H1 (cell line): ENCODE data around the gene GRIN3A. TPM values are rescaled to one million over a fixed set of nuclear protein-coding genes. Genes with fewer than 3 reads are reported as not detected.

Source experiments
- CTCF ChIA-PET: fragments of 300-600 bp; sonication (Branson Sonifier 250); formaldehyde crosslinking; loops from one replicate; lab custom pipeline; 2021; ENCODE audit not compliant: partially characterized antibody; lab: Charles Lee
- POLR2A ChIA-PET: fragments of 300-600 bp; sonication (Branson Sonifier 250); formaldehyde crosslinking; loops from one replicate; lab custom pipeline; 2021; ENCODE audit warnings: inconsistent platforms; ENCODE audit not compliant: partially characterized antibody; lab: Charles Lee
- DNase-seq, 2 experiments: peaks; one replicate each; pipeline versions ENCODE4 v3.0.0 to v3.0.0-alpha.2; 2010 to 2022; ENCODE audit warnings: low spot score in 2 of 2, low read depth in 1 of 2, mixed read lengths in 1 of 2
- FAIRE-seq: peaks from 2 replicates; lab custom pipeline; 2011; peaks lifted over from hg19 to GRCh38; lab: Jason Lieb, UNC
- H2AFZ ChIP-seq: 2 replicates; pipeline ENCODE4 v1.8.1; 2012; ENCODE audit warnings: low read length, inconsistent platforms
- H2AK5ac ChIP-seq: 2 replicates; pipeline ENCODE4 v1.6.1; 2013; ENCODE audit warnings: low read depth, low read length
- H2BK120ac ChIP-seq: replicated peaks from 2 replicates; pipeline ENCODE3; 2013; ENCODE audit warnings: low read depth, low read length, inconsistent platforms
- H2BK12ac ChIP-seq: 2 replicates; pipeline ENCODE4 v1.6.1; 2013; ENCODE audit warnings: low read depth, low read length
- H2BK15ac ChIP-seq: 2 replicates; pipeline ENCODE4 v1.6.1; 2013; ENCODE audit warnings: low read length
- H2BK20ac ChIP-seq: 2 replicates; pipeline ENCODE4 v1.6.1; 2013; ENCODE audit warnings: low read length
- H2BK5ac ChIP-seq: 2 replicates; pipeline ENCODE4 v1.6.1; 2013; ENCODE audit warnings: low read depth, low read length
- H3K14ac ChIP-seq: 2 replicates; pipeline ENCODE4 v1.6.1; 2013; ENCODE audit warnings: inconsistent platforms; ENCODE audit not compliant: insufficient read length
- H3K18ac ChIP-seq: 2 replicates; pipeline ENCODE4 v1.6.1; 2013; ENCODE audit warnings: low read length; ENCODE audit errors: extremely low read depth
- H3K23ac ChIP-seq: 2 replicates; pipeline ENCODE4 v1.6.1; 2013; ENCODE audit warnings: inconsistent platforms; ENCODE audit not compliant: insufficient read length
- H3K23me2 ChIP-seq: 2 replicates; pipeline ENCODE4 v1.6.1; 2013; ENCODE audit warnings: low read depth, low read length
- H3K27ac ChIP-seq: 2 replicates; pipeline ENCODE4 v1.6.1; 2011; ENCODE audit warnings: low read depth, low read length, inconsistent platforms
- H3K27me3 ChIP-seq, 4 experiments: replicated peaks in 1 of 4; 1 replicate in 1 of 4; 2 replicates in 3 of 4; pipeline versions ENCODE4 v1.6.1 to v1.8.1; 2011 to 2013; ENCODE audit warnings: low read length in 3 of 4, mild to moderate bottlenecking in 3 of 4, inconsistent platforms in 2 of 4, mixed read lengths in 2 of 4, moderate library complexity in 1 of 4; ENCODE audit not compliant: control insufficient read depth in 3 of 4, insufficient read depth in 3 of 4; ENCODE audit errors: extremely low read depth in 1 of 4
- H3K36me3 ChIP-seq, 4 experiments: 2 replicates each; pipeline versions ENCODE4 v1.6.1 to v1.8.1; 2011 to 2013; ENCODE audit warnings: mild to moderate bottlenecking in 4 of 4, low read length in 3 of 4, moderate library complexity in 2 of 4, control low read depth in 1 of 4, inconsistent platforms in 1 of 4; ENCODE audit not compliant: insufficient read depth in 4 of 4, control insufficient read depth in 2 of 4
- H3K4ac ChIP-seq: replicated peaks from 2 replicates; pipeline ENCODE3; 2013; ENCODE audit warnings: low read length, low read depth, mixed read lengths, inconsistent platforms; ENCODE audit not compliant: insufficient read length
- H3K4me1 ChIP-seq, 4 experiments: replicated peaks in 1 of 4; 1 replicate in 1 of 4; 2 replicates in 3 of 4; pipeline versions ENCODE4 v1.6.1 to v1.8.1; 2011 to 2013; ENCODE audit warnings: low read length in 3 of 4, inconsistent platforms in 2 of 4, mixed read lengths in 1 of 4; ENCODE audit not compliant: insufficient read depth in 4 of 4, control insufficient read depth in 3 of 4
- H3K4me2 ChIP-seq, 2 experiments: 2 replicates each; pipeline versions ENCODE4 v1.6.1 to v1.8.1; 2011 to 2013; ENCODE audit warnings: low read depth in 2 of 2, low read length in 2 of 2, control low read depth in 1 of 2, inconsistent platforms in 1 of 2, mild to moderate bottlenecking in 1 of 2; ENCODE audit not compliant: insufficient read depth in 1 of 2
- H3K4me3 ChIP-seq, 4 experiments: fragments of 200-600, 300-600 bp in 1 of 4; sonication (generic), shearing (Covaris generic), sonication (Bioruptor Twin) in 1 of 4; 2 replicates each; pipeline versions ENCODE4 v1.5.1 to v1.8.1; 2011 to 2016; ENCODE audit warnings: low read length in 4 of 4, low read depth in 3 of 4, control low read depth in 2 of 4, inconsistent platforms in 2 of 4, mild to moderate bottlenecking in 2 of 4, mixed read lengths in 1 of 4, moderate library complexity in 1 of 4; ENCODE audit not compliant: insufficient read depth in 2 of 4; ENCODE audit errors: extremely low read depth in 1 of 4
- H3K56ac ChIP-seq: replicated peaks from 2 replicates; pipeline ENCODE3; 2013; ENCODE audit warnings: low read depth, mild to moderate bottlenecking, mixed read lengths, low read length, inconsistent platforms; ENCODE audit not compliant: insufficient read length
- H3K79me1 ChIP-seq: 2 replicates; pipeline ENCODE4 v1.6.1; 2013; ENCODE audit warnings: low read depth, low read length, control low read depth
- H3K79me2 ChIP-seq, 2 experiments: 2 replicates each; pipeline versions ENCODE4 v1.6.1 to v1.8.1; 2012 to 2013; ENCODE audit warnings: low read length in 2 of 2, mild to moderate bottlenecking in 2 of 2, inconsistent platforms in 1 of 2; ENCODE audit not compliant: insufficient read depth in 2 of 2, control insufficient read depth in 1 of 2
- H3K9ac ChIP-seq, 4 experiments: replicated peaks in 1 of 4; 1 replicate in 1 of 4; 2 replicates in 3 of 4; pipeline versions ENCODE4 v1.6.1 to v1.8.1; 2011 to 2013; ENCODE audit warnings: low read depth in 3 of 4, low read length in 3 of 4, control low read depth in 2 of 4, mild to moderate bottlenecking in 2 of 4, moderate library complexity in 2 of 4, inconsistent platforms in 1 of 4; ENCODE audit errors: extremely low read depth in 1 of 4
- H3K9me3 ChIP-seq, 2 experiments: 2 replicates each; pipeline versions ENCODE4 v1.6.1 to v1.8.1; 2012 to 2013; ENCODE audit warnings: mild to moderate bottlenecking in 2 of 2, moderate library complexity in 2 of 2, control low read depth in 1 of 2, inconsistent platforms in 1 of 2, low read depth in 1 of 2, low read length in 1 of 2, mixed read lengths in 1 of 2; ENCODE audit not compliant: insufficient read depth in 2 of 2
- H4K20me1 ChIP-seq, 2 experiments: replicated peaks in 1 of 2; 2 replicates each; pipeline versions ENCODE3 to v1.8.1; 2011 to 2013; ENCODE audit warnings: inconsistent platforms in 2 of 2, low read length in 2 of 2, mild to moderate bottlenecking in 1 of 2; ENCODE audit not compliant: insufficient read depth in 2 of 2, control insufficient read depth in 1 of 2
- H4K5ac ChIP-seq: 2 replicates; pipeline ENCODE4 v1.6.1; 2013; ENCODE audit warnings: low read length, low read depth, mixed read lengths, inconsistent platforms; ENCODE audit not compliant: insufficient read length
- H4K8ac ChIP-seq: 2 replicates; pipeline ENCODE4 v1.8.0; 2013; ENCODE audit warnings: mild to moderate bottlenecking, moderate library complexity, low read length, inconsistent platforms; ENCODE audit not compliant: insufficient read depth; ENCODE audit errors: extremely low read depth
- H4K91ac ChIP-seq: replicated peaks from 2 replicates; pipeline ENCODE3; 2013; ENCODE audit warnings: low read length, mixed read lengths, inconsistent platforms; ENCODE audit not compliant: insufficient read length
- CHD1 ChIP-seq: IDR thresholded peaks from 2 replicates; pipeline ENCODE4 v1.6.1; 2012; ENCODE audit warnings: low read depth, low read length, improper control_type of control experiment
- TEAD4 ChIP-seq: IDR thresholded peaks from 2 replicates; pipeline ENCODE4 v1.6.1; 2012; ENCODE audit warnings: low read depth, low read length, inconsistent platforms, mixed read lengths
- WGBS, 2 experiments: shearing (Covaris generic) in 1 of 2; methylation state at CpG; one replicate each; pipeline versions ENCODE4 v1.1.6 to v1.1.7; 2013 to 2015; ENCODE audit warnings: low lambda C conversion rate in 2 of 2, mixed read lengths in 2 of 2, inconsistent platforms in 1 of 2, low coverage in 1 of 2, missing lambda C conversion rate in 1 of 2; ENCODE audit not compliant: insufficient replicate concordance in 2 of 2, insufficient coverage in 1 of 2, insufficient read length in 1 of 2; ENCODE audit errors: extremely low coverage in 1 of 2, missing lambda C conversion rate in 1 of 2; 5-methylcytosine and 5-hydroxymethylcytosine counted together
- polyA plus RNA-seq, 7 experiments: library from polyadenylated mRNA; depleted of rRNA in 3 of 7; stranded (reverse) in 5 of 7; unstranded in 2 of 7; fragments of >200 nt in 5 of 7; fragments of 200-250 nt in 2 of 7; gene quantifications; 1 replicate in 5 of 7; 2 replicates in 1 of 7; 4 replicates in 1 of 7; pipeline versions ENCODE4 v1.2.1 to v1.2.3, GENCODE V29; 2011 to 2013; ENCODE audit warnings: missing spikeins in 2 of 7, mixed read lengths in 2 of 7
- total RNA-seq: library from RNA; stranded (reverse); fragmentation: NEBNext Ultra II Directional; extraction: Animal tissue kit (Norgen Biotek cat#: 25700); gene quantifications from 2 replicates; pipeline ENCODE4 v1.2.1, GENCODE V29; 2021
- TF ChIP-seq, protein P1 (sequence below): IDR thresholded peaks from 2 replicates; pipeline ENCODE4 v1.6.1; 2012; ENCODE audit warnings: inconsistent platforms

GRIN3A gene
- total and polyA plus RNA-seq, 2 of the 8 experiments (the other 6 are each of a cell fraction or from before 2014, with no cell fraction given): 0.04 TPM; not detected in 1

DNA sequence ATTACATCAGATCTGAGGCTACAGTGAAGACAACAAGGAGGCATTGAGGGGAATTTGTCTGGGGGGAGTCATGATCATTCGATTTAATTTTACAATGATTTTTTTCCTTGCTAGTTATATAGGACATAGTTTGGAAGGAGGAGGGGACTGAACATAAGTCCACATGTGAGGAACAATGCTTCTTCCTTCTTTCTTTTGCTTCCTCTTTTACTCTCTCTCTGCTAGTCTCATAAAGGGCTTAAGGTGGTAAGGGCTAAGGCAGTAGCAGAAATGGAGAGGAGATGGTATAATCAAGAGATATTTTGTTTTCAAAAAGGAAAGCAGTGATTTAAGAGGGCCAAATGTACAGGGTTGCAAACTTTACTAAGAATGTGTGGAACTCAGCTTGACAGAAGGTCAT is 64.3 kb downstream of the GRIN3A start:
- H4K8ac ChIP-seq: no peak overlapping the region
- H2BK12ac ChIP-seq: no peak overlapping the region
- 81% methylated on average over 1 of the region's 1 CpG; no CpG with 5 or more reads in 1 of the 2 experiments for WGBS, 2 experiments
- no peak overlapping the region for H3K4me2 ChIP-seq
- H2BK20ac ChIP-seq: no peak overlapping the region
- H3K36me3 ChIP-seq: 0 out of 8 replicates have a peak, but pooled peaks cover 0 to 2% (median 0%) of the 10 kb centered on the region in 4 experiments
- no peak overlapping the region for H3K27ac ChIP-seq
- no peak overlapping the region for H2AK5ac ChIP-seq
- no peaks in the 10 kb centered on the region for H3K9me3 ChIP-seq
- no peak overlapping the region for H2BK120ac ChIP-seq
- H3K9ac ChIP-seq: no peak overlapping the region
- H3K23ac ChIP-seq: no peak overlapping the region
- no peak overlapping the region for H2BK15ac ChIP-seq
- H3K18ac ChIP-seq: no peak overlapping the region
- H3K79me1 ChIP-seq: no peaks in the 10 kb centered on the region
- H2BK5ac ChIP-seq: no peak overlapping the region
- ChIA-PET POLR2A (no interaction called here), CTCF (no interaction called here)
- DNase-seq: no peak
- H3K56ac ChIP-seq: no peak overlapping the region
- H4K20me1 ChIP-seq: no peaks in the 10 kb centered on the region
- no peak overlapping the region for H4K5ac ChIP-seq
- H3K14ac ChIP-seq: no peak overlapping the region
- no peak overlapping the region for H3K4ac ChIP-seq
- H3K79me2 ChIP-seq: no peaks in the 10 kb centered on the region
- no peaks in the 10 kb centered on the region for H3K4me1 ChIP-seq
- H4K91ac ChIP-seq: no peak overlapping the region
- no peak overlapping the region for H2AFZ ChIP-seq
- H3K4me3 ChIP-seq: no peak overlapping the region
- H3K27me3 ChIP-seq: no peaks in the 10 kb centered on the region
- H3K23me2 ChIP-seq: no peaks in the 10 kb centered on the region
- no peak for TF ChIP-seq TEAD4
- no peak for TF ChIP-seq CHD1
- TF ChIP-seq, protein P1, sequence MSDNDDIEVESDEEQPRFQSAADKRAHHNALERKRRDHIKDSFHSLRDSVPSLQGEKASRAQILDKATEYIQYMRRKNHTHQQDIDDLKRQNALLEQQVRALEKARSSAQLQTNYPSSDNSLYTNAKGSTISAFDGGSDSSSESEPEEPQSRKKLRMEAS: no peak
- FAIRE-seq: no peak
